ENCODE measurements around the gene POGK.

Gene POGK

DNA sequence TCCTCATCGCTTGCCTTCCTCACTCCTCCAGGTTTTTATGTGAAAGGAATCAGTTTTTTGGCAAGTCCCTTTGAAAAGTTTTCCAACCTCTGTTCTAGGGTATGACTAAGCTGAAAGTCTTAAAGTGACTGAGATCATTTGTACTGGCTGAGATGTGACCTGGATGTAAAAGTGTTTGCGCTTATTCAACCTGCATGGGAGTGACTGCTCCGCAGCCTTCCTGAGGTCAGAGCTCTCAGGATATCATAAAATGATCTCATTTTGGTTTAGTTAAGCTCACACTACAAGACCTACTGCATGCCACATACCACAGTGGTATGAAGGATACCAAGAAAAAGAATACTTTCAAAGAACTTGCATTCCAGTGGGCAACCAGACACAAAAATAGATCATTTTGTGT lies 66.6 kb downstream of the POGK start:
- no peak for FAIRE-seq
